Esophagus (tissue), 2 donors: ENCODE measurements around the gene PPM1H. TPM values are rescaled to one million over a fixed set of nuclear protein-coding genes. Genes with fewer than 3 reads are reported as not detected.

Experiments
- H3K27ac ChIP-seq, 2 donors: one replicate each; pipeline ENCODE4 v1.5.1; 2013; ENCODE audit warnings: low read depth in 2 of 2, mild to moderate bottlenecking in 2 of 2, inconsistent platforms in 1 of 2, low read length in 1 of 2, moderate library complexity in 1 of 2
- H3K27me3 ChIP-seq, 2 donors: one replicate each; pipeline ENCODE4 v1.6.1; 2013; ENCODE audit warnings: low read length in 2 of 2, control low read depth in 1 of 2, mild to moderate bottlenecking in 1 of 2; ENCODE audit not compliant: insufficient read depth in 2 of 2, control insufficient read depth in 1 of 2
- H3K36me3 ChIP-seq, 2 donors: one replicate each; pipeline ENCODE4 v1.6.1; 2013; ENCODE audit warnings: low read length in 1 of 2; ENCODE audit not compliant: control insufficient read depth in 2 of 2, insufficient read depth in 2 of 2
- H3K4me1 ChIP-seq, 2 donors: one replicate each; pipeline ENCODE4 v1.6.1; 2013; ENCODE audit warnings: low read length in 1 of 2; ENCODE audit not compliant: control insufficient read depth in 2 of 2, insufficient read depth in 2 of 2
- H3K4me3 ChIP-seq, 2 donors: one replicate each; pipeline ENCODE4 v1.5.1; 2013; ENCODE audit warnings: low read length in 2 of 2, mild to moderate bottlenecking in 2 of 2, low read depth in 1 of 2, moderate library complexity in 1 of 2
- H3K9me3 ChIP-seq, 2 donors: one replicate each; pipeline ENCODE4 v1.6.1; 2013; ENCODE audit warnings: mild to moderate bottlenecking in 2 of 2, low read depth in 1 of 2, low read length in 1 of 2, moderate library complexity in 1 of 2; ENCODE audit not compliant: control insufficient read depth in 2 of 2, insufficient read depth in 1 of 2
- WGBS, 2 donors: extraction: QIAGEN DNeasy Blood & Tissue Kit; methylation state at CpG; one replicate each; pipeline ENCODE4 v1.1.7; 2013; 5-methylcytosine and 5-hydroxymethylcytosine counted together
- polyA plus RNA-seq, 2 donors: library from polyadenylated mRNA; stranded (reverse); fragments of 200-250 nt; gene quantifications; one replicate each; pipeline ENCODE4 v1.2.3, GENCODE V29; 2013
- donor health status: healthy with polysubstance abuse.
- donor health status: Bipolar disorder and iron deficiency.

Gene PPM1H
- polyA plus RNA-seq, 2 donors = 0.04 to 0.09 TPM

DNA sequence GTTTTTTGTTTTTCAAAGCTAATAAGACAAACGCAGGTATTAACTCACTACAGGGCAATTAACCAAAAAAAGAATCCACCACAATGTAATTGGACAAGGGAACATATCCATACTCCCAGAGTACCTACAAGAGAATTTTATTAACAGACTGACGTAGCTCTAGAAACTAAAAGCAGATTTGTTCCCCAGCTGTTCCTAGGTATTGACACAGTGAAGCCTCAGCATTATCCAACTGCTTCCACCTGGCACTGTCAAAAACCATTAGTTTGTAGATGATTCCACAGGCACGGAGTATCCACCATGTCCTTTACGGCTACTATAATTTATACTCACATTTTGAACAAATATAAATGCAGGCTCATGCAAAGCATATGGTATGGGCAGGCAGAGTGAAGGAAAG is 22.3 kb downstream of the PPM1H start:
- H3K4me3 ChIP-seq = no peak overlapping the region
- H3K27ac ChIP-seq = no peak overlapping the region
- H3K36me3 ChIP-seq = no peaks in the 10 kb centered on the region
- no peaks in the 10 kb centered on the region for H3K9me3 ChIP-seq
- H3K27me3 ChIP-seq = no peaks in the 10 kb centered on the region
- no peaks in the 10 kb centered on the region for H3K4me1 ChIP-seq
- 64 to 70% methylated on average over 4 of the region's 4 CpGs for WGBS, 2 donors

- no peak overlapping the region for H3K4me3 ChIP-seq
- no peak overlapping the region for H3K27ac ChIP-seq
- H3K9me3 ChIP-seq = no peaks in the 10 kb centered on the region
- no peaks in the 10 kb centered on the region for H3K36me3 ChIP-seq
- no peaks in the 10 kb centered on the region for H3K27me3 ChIP-seq
- H3K4me1 ChIP-seq = no peaks in the 10 kb centered on the region
- WGBS, 2 donors = 76 to 81% methylated on average over 4 of the region's 4 CpGs
These were observed 23.7 kb downstream of the PPM1H start for GRCh38 chr12:62911286-62911685.

GRCh38 chr12:62910549-62911169 is 24.3 kb downstream of the PPM1H start:
- no peaks in the 10 kb centered on the region for H3K36me3 ChIP-seq
- H3K4me3 ChIP-seq = no peak overlapping the region
- H3K27me3 ChIP-seq = no peaks in the 10 kb centered on the region
- no peaks in the 10 kb centered on the region for H3K4me1 ChIP-seq
- no peak overlapping the region for H3K27ac ChIP-seq
- 36 to 37% methylated on average over 5 of the region's 5 CpGs for WGBS, 2 donors
- no peaks in the 10 kb centered on the region for H3K9me3 ChIP-seq

- WGBS, 2 donors = 89 to 95% methylated on average over 1 of the region's 1 CpG
- no peak overlapping the region for H3K27ac ChIP-seq
- no peaks in the 10 kb centered on the region for H3K4me1 ChIP-seq
- H3K9me3 ChIP-seq = no peaks in the 10 kb centered on the region
- H3K4me3 ChIP-seq = no peak overlapping the region
- H3K27me3 ChIP-seq = no peaks in the 10 kb centered on the region
- no peaks in the 10 kb centered on the region for H3K36me3 ChIP-seq
These were observed 25.6 kb downstream of the PPM1H start for GRCh38 chr12:62909340-62909739.

DNA sequence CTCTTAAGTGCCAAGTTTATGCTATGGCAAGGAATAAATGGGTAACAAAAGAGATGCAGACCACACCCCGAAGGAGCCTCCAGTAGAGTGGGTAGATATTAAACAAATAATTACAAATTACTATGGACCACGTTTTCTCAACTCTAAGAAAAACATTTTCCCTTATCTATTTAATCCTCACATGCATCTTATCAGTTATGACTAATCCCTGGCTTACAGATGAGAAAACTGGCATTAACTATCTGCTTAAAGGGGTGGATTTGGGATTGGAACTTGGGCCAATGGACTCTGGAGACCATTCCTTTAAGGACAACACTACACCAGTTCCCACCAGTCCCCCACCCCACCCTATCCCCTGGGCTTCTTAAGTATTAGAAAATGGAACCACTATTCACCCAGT is 26.3 kb downstream of the PPM1H start:
- no peak overlapping the region for H3K27ac ChIP-seq
- H3K9me3 ChIP-seq = no peaks in the 10 kb centered on the region
- H3K27me3 ChIP-seq = no peaks in the 10 kb centered on the region
- 47 to 51% methylated on average over 2 of the region's 2 CpGs for WGBS, 2 donors
- no peaks in the 10 kb centered on the region for H3K36me3 ChIP-seq
- no peaks in the 10 kb centered on the region for H3K4me1 ChIP-seq
- no peak overlapping the region for H3K4me3 ChIP-seq

DNA sequence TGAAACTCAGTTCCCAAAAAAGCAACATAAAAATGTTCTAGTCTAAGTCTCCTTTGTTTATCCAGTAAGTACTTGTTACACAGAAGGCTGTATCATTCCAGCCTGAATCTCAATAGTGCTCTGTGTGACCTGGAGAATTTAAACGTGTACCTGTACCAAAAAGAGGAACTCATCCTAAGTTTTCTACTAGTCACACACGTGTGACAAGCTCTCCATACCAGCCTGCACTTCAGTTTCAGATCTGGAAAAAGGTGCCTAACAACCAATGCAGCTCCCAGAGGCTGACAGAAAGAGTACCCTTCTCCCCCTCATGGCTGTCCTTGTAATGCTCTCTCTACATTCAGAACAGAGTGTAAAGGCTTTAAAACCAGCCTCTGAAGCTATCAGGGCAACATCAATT is 27.4 kb downstream of the PPM1H start:
- Histone ChIP-seq H3K9me3 (no peaks in the 10 kb centered on the region), H3K4me1 (no peaks in the 10 kb centered on the region), H3K27ac (no peak overlapping the region), H3K36me3 (no peaks in the 10 kb centered on the region), H3K4me3 (no peak overlapping the region), H3K27me3 (no peaks in the 10 kb centered on the region)
- 39 to 42% methylated on average over 2 of the region's 2 CpGs for WGBS, 2 donors

DNA sequence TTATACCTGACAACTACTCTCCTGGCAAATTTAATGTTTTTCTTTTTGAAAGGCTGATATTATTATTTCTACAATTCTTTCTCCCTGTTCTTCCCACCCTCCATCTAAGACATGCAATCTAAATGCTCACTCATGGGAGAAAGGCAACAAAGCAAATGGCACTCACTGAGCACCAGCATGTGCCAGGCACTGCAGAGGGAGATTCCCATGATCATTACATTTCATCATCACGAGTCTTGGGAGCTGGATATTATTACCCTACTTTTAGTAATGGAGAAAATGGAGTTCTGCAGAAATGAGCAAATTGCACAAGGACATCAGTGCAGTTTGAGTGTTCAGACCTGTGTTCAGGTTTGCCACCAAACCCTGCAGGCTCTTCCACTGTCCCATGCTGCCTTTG is 27.9 kb downstream of the PPM1H start:
- Histone ChIP-seq H3K9me3 (no peaks in the 10 kb centered on the region), H3K4me3 (no peak overlapping the region), H3K27me3 (no peaks in the 10 kb centered on the region), H3K27ac (no peak overlapping the region), H3K4me1 (no peaks in the 10 kb centered on the region), H3K36me3 (no peaks in the 10 kb centered on the region)
- WGBS, 2 donors = 64 to 73% methylated on average over 1 of the region's 1 CpG

- H3K4me3 ChIP-seq = no peak overlapping the region
- no peaks in the 10 kb centered on the region for H3K36me3 ChIP-seq
- 51 to 63% methylated on average over 4 of the region's 4 CpGs for WGBS, 2 donors
- H3K9me3 ChIP-seq = no peaks in the 10 kb centered on the region
- H3K27me3 ChIP-seq = no peaks in the 10 kb centered on the region
- H3K27ac ChIP-seq = no peak overlapping the region
- no peaks in the 10 kb centered on the region for H3K4me1 ChIP-seq
These were observed 31.8 kb downstream of the PPM1H start for GRCh38 chr12:62903151-62903550.

- Histone ChIP-seq H3K4me1 (no peaks in the 10 kb centered on the region), H3K9me3 (no peaks in the 10 kb centered on the region), H3K4me3 (no peak overlapping the region), H3K27ac (no peak overlapping the region), H3K36me3 (no peaks in the 10 kb centered on the region), H3K27me3 (no peaks in the 10 kb centered on the region)
- 63 to 73% methylated on average over 4 of the region's 4 CpGs for WGBS, 2 donors
These were observed 34.2 kb downstream of the PPM1H start for GRCh38 chr12:62900686-62901272.
